Activated CD4-positive, alpha-beta T cell treated with anti-CD3 and anti-CD28 coated beads, Interleukin-10, Interleukin-2, amounts not matched to agents 100 ng/mL and 50 ng/mL, durations not matched to agents 16 hours and 8 hours (primary cell): ENCODE measurements around the gene PRSS12.
"Not testable (repeated sequence)": the region's sequence is repeated elsewhere in the genome, so short reads cannot be mapped to it uniquely, and the experiment has no call there.

Experiments
- DNase-seq: peaks from one replicate; pipeline ENCODE4 v3.0.0-alpha.2; 2020

PRSS12 gene

GRCh38 chr4:118352843-118353533 is at the start of gene PRSS12:
Gene PRSS12, minus strand, starts transcription at chr4:118353003. Its CDS starts 283 bp downstream, at chr4:118352720.
- peak; percentile 70 for DNase-seq

GRCh38 chr4:118400356-118400755 is 47.6 kb upstream of the PRSS12 start:
- no peak for DNase-seq

- not testable (repeated sequence) for DNase-seq
Observed at GRCh38 chr4:118399883-118400282, 47.1 kb upstream of the PRSS12 start.

GRCh38 chr4:118398226-118399090 is 45.7 kb upstream of the PRSS12 start:
- DNase-seq, result peak; percentile 5

GRCh38 chr4:118397623-118397979 is 44.8 kb upstream of the PRSS12 start:
- no peak for DNase-seq

- DNase-seq, result no peak
Observed at GRCh38 chr4:118396881-118397622, 44.2 kb upstream of the PRSS12 start.

GRCh38 chr4:118395057-118395644 is 42.3 kb upstream of the PRSS12 start:
- DNase-seq, result no peak

- not testable (repeated sequence) for DNase-seq
Observed at GRCh38 chr4:118392509-118392908, 39.7 kb upstream of the PRSS12 start.

GRCh38 chr4:118390121-118390520 is 37.3 kb upstream of the PRSS12 start:
- DNase-seq, result no peak

GRCh38 chr4:118389721-118390120 is 36.9 kb upstream of the PRSS12 start:
- no peak for DNase-seq

- DNase-seq, result no peak
Observed at GRCh38 chr4:118388606-118389005, 35.8 kb upstream of the PRSS12 start.

GRCh38 chr4:118381902-118382301 is 29.1 kb upstream of the PRSS12 start:
- no peak for DNase-seq

- DNase-seq, result no peak
Observed at GRCh38 chr4:118373614-118374255, 20.9 kb upstream of the PRSS12 start.

GRCh38 chr4:118372251-118372650 is 19.4 kb upstream of the PRSS12 start:
- DNase-seq, result no peak

- no peak for DNase-seq
Observed at GRCh38 chr4:118369231-118369630, 16.4 kb upstream of the PRSS12 start.

- no peak for DNase-seq
Observed at GRCh38 chr4:118367872-118368271, 15.1 kb upstream of the PRSS12 start.

GRCh38 chr4:118367361-118367760 is 14.6 kb upstream of the PRSS12 start:
- DNase-seq, result no peak

GRCh38 chr4:118363166-118363565 is 10.4 kb upstream of the PRSS12 start:
- DNase-seq, result no peak

- no peak for DNase-seq
Observed at GRCh38 chr4:118361192-118361591, 8.4 kb upstream of the PRSS12 start.

- no peak for DNase-seq
Observed at GRCh38 chr4:118360106-118360505, 7.3 kb upstream of the PRSS12 start.

GRCh38 chr4:118357601-118358000 is 4.8 kb upstream of the PRSS12 start:
- DNase-seq, result no peak

GRCh38 chr4:118356731-118357130 is 3.9 kb upstream of the PRSS12 start:
- no peak for DNase-seq

GRCh38 chr4:118356111-118356510 is 3.3 kb upstream of the PRSS12 start:
- no peak for DNase-seq
